Upper lobe of left lung (tissue), 6 donors: Measurements from ENCODE around the gene NUP93. TPM values are rescaled to one million over a fixed set of nuclear protein-coding genes. Genes with fewer than 3 reads are reported as not detected.

Source experiments
- ATAC-seq, 2 donors: fragments of 200-7000 bp; cut with Tn5 transposase; one replicate each; pipeline ENCODE4 v1.9.1; 2022; ENCODE audit warnings: mild to moderate bottlenecking in 2 of 2, moderate library complexity in 2 of 2; ENCODE audit not compliant: low FRiP score in 2 of 2
- DNase-seq, 2 donors: peaks; one replicate each; pipeline ENCODE4 v3.0.0-alpha.2; 2019 to 2020
- H3K27ac ChIP-seq, 4 donors: fragments of 200-600 bp; sonication (generic); one replicate each; pipeline ENCODE4 v1.5.1; 2016 to 2019
- H3K27me3 ChIP-seq, 4 donors: fragments of 200-600 bp; sonication (generic); one replicate each; pipeline ENCODE4 v1.5.1; 2017 to 2019
- H3K36me3 ChIP-seq, 4 donors: fragments of 200-600 bp; sonication (generic); one replicate each; pipeline ENCODE4 v1.5.1; 2016 to 2019
- H3K4me1 ChIP-seq, 4 donors: fragments of 200-600 bp; sonication (generic); one replicate each; pipeline ENCODE4 v1.5.1; 2018 to 2019
- H3K4me3 ChIP-seq, 4 donors: fragments of 200-600 bp; sonication (generic); one replicate each; pipeline ENCODE4 v1.5.1; 2017 to 2019; ENCODE audit warnings: mild to moderate bottlenecking in 2 of 4, moderate library complexity in 1 of 4
- H3K9me3 ChIP-seq, 4 donors: fragments of 200-600 bp; sonication (generic); one replicate each; pipeline ENCODE4 v1.5.1; 2018 to 2019
- CTCF ChIP-seq, 6 experiments: fragments of 450-650 bp in 4 of 6; fragments of 200-600 bp in 2 of 6; sonication (generic) in 2 of 6; IDR thresholded peaks; one replicate each; pipeline ENCODE4 v1.5.1; 2016 to 2019; ENCODE audit warnings: antibody characterized with exemption in 6 of 6
- EP300 ChIP-seq, 4 donors: sonication (generic); formaldehyde crosslinking; IDR thresholded peaks; one replicate each; pipeline ENCODE4 v1.5.1; 2017; ENCODE audit warnings: antibody characterized with exemption in 4 of 4, control low read depth in 2 of 4
- POLR2A ChIP-seq, 4 donors: fragments of 450-650 bp; IDR thresholded peaks; one replicate each; pipeline ENCODE4 v1.5.1; 2016 to 2017; ENCODE audit warnings: antibody characterized with exemption in 4 of 4, mild to moderate bottlenecking in 2 of 4
- POLR2AphosphoS5 ChIP-seq, 2 donors: sonication (generic); formaldehyde crosslinking; IDR thresholded peaks; one replicate each; pipeline ENCODE4 v1.5.1; 2017; ENCODE audit warnings: antibody characterized with exemption in 2 of 2
- WGBS, 2 donors: methylation state at CpG; one replicate each; pipeline ENCODE4 v1.1.5; 2017 to 2018; 5-methylcytosine and 5-hydroxymethylcytosine counted together
- total RNA-seq, 6 donors: library from RNA; depleted of rRNA in 4 of 6; stranded (reverse); fragments of >200 nt in 4 of 6; gene quantifications; one replicate each; pipeline versions ENCODE4 v1.1.0 to v1.2.1, GENCODE V29; 2016 to 2021
- donor health status: DM: no; HTN: no; CAD: no; lungs with moderate emphysema.
- donor health status: DM: no; HTN: yes; CAD: no; lungs with severe emphysema.

NUP93 gene
- total RNA-seq, 6 donors from 2014 or later: 30.9 to 57.3 (median 45.3) TPM

DNA sequence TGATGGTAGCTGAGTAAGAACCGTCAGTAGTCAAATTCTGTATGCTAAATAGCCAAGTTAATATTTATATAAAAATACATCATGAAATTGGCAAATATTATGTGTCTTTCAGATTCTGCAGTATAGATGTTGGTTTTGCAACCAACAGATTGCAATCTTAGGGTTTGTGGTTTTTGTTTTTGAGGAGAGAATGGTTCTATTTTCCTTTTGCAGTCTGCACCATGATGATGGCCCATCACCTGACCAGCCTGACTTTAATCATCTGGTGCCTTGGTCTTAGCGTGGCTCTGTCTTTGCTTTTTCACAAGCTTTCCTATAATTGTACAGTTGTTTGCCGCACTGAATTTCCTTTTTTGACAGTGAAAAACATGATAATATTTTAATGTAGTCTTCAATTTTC is 50.7 kb downstream of the NUP93 start:
- TF ChIP-seq POLR2A (IDR thresholded peaks at IDR 0.05) (no peak), POLR2AphosphoS5 (IDR thresholded peaks at IDR 0.05) (no peak), EP300 (IDR thresholded peaks at IDR 0.05) (no peak), CTCF (IDR thresholded peaks at IDR 0.05) (no peak)
- Histone ChIP-seq H3K9me3 (no peaks in the 10 kb centered on the region), H3K27ac (no peak overlapping the region), H3K4me3 (no peak overlapping the region), H3K36me3 (no peaks in the 10 kb centered on the region), H3K4me1 (peaks cover 11 to 15% (median 11%) of the 10 kb centered on the region in 4 donors), H3K27me3 (no peaks in the 10 kb centered on the region)
- DNase-seq (no peak), ATAC-seq (no peak)
- 77 to 78% methylated on average over 3 of the region's 3 CpGs for WGBS, 2 donors

DNA sequence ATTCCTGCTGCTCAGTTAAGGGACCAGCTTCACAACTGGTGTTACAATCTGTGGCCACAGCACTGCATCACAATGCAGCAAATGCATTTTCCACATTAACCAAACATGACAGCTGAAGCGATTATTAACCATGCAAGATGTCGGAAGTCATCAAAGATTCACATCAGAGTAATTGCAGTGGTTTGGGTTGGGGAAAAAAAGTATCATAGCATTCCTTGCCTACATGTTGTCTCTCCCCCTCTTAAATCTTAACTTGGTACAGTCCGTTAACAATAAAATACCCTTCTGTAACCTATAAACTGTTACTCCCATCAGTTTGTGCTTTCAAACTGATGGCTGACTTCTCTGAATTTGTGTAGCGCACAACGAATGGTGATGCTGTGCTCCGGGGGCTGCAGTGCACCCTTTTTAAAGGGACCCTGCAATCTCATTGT is 51.6 kb downstream of the NUP93 start:
- 91 to 94% methylated on average over 6 of the region's 6 CpGs for WGBS, 2 donors
- ATAC-seq (no peak), DNase-seq (no peak)
- Histone ChIP-seq H3K9me3 (no peaks in the 10 kb centered on the region), H3K4me1 (peaks cover 7 to 11% (median 7%) of the 10 kb centered on the region in 4 donors), H3K36me3 (no peaks in the 10 kb centered on the region), H3K4me3 (no peak overlapping the region), H3K27ac (no peak overlapping the region), H3K27me3 (no peaks in the 10 kb centered on the region)
- no peak for TF ChIP-seq EP300 (IDR thresholded peaks at IDR 0.05)

DNA sequence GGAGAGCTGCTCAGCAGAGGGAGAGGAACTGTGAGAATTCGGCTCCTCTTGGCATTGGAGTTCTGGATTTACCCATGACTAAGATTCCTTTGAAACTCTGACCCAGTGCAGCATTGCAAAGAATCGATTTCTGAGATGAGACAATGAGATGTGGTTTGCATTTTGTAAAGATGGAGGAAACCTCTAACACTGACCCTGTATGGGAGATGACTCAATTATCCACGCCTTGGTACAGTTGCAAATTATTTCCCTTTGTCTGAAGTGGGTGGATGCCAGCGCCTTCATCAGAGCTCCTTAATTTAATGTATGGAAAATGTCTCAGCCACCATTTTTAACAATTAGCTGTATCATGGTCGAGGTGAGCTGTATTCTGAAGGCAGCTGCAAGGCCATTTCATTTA is 53.4 kb downstream of the NUP93 start:
- DNase-seq (no peak), ATAC-seq (no peak)
- 87% methylated on average over 5 of the region's 5 CpGs for WGBS, 2 donors
- H3K4me3 ChIP-seq: no peak overlapping the region
- H3K4me1 ChIP-seq: peaks cover 0 to 8% (median 4%) of the 10 kb centered on the region in 4 donors
- no peaks in the 10 kb centered on the region for H3K9me3 ChIP-seq
- H3K27me3 ChIP-seq: no peaks in the 10 kb centered on the region
- H3K36me3 ChIP-seq: no peaks in the 10 kb centered on the region
- no peak overlapping the region for H3K27ac ChIP-seq
- no peak for TF ChIP-seq EP300 (IDR thresholded peaks at IDR 0.05)
- no peak for TF ChIP-seq POLR2A (IDR thresholded peaks at IDR 0.05)
- no peak for TF ChIP-seq POLR2AphosphoS5 (IDR thresholded peaks at IDR 0.05)
- no peak for TF ChIP-seq CTCF (IDR thresholded peaks at IDR 0.05)

DNA sequence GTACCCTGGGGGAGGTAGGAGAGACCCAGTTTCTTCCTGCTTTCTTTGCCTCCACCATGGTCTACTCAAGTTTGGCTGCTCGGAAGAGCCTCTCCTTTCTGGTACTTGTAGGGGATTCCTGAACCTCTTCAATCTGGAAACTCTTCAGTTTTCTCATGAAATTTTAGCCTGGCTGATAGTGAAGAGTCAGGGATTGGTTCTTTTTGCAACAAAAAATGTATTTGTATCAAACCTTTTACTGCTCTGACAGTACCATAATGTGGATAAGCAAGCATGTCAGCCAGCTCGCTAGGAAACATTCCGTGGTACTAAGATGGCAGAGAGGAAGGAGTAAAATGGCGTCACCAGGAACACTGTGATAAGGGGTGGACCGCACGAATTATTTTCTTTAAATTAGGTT is 55.4 kb downstream of the NUP93 start:
- TF ChIP-seq POLR2AphosphoS5 (IDR thresholded peaks at IDR 0.05) (no peak), EP300 (IDR thresholded peaks at IDR 0.05) (no peak), POLR2A (IDR thresholded peaks at IDR 0.05) (no peak), CTCF (IDR thresholded peaks at IDR 0.05) (no peak)
- H3K27ac ChIP-seq: no peak overlapping the region
- no peaks in the 10 kb centered on the region for H3K27me3 ChIP-seq
- H3K9me3 ChIP-seq: no peaks in the 10 kb centered on the region
- peaks cover 0 to 8% (median 4%) of the 10 kb centered on the region in 4 donors for H3K4me1 ChIP-seq
- no peaks in the 10 kb centered on the region for H3K36me3 ChIP-seq
- H3K4me3 ChIP-seq: no peak overlapping the region
- DNase-seq: no peak
- WGBS, 2 donors: 95 to 98% methylated on average over 6 of the region's 6 CpGs
- ATAC-seq: no peak

- ATAC-seq (no peak), DNase-seq (no peak)
- Histone ChIP-seq H3K4me1 (peaks cover 0 to 8% (median 4%) of the 10 kb centered on the region in 4 donors), H3K4me3 (no peak overlapping the region), H3K36me3 (no peaks in the 10 kb centered on the region), H3K27ac (no peak overlapping the region), H3K9me3 (no peaks in the 10 kb centered on the region), H3K27me3 (no peaks in the 10 kb centered on the region)
- 84 to 88% methylated on average over 6 of the region's 6 CpGs for WGBS, 2 donors
- TF ChIP-seq CTCF (IDR thresholded peaks at IDR 0.05) (no peak), EP300 (IDR thresholded peaks at IDR 0.05) (no peak), POLR2AphosphoS5 (IDR thresholded peaks at IDR 0.05) (no peak), POLR2A (IDR thresholded peaks at IDR 0.05) (no peak)
Observed at GRCh38 chr16:56787167-56787566, 57.2 kb downstream of the NUP93 start.
